HEK293 (cell line): ENCODE measurements around the gene ZNF408.

Source experiments
- CTCF ChIA-PET: fragments of 350-600 bp; formaldehyde crosslinking; extraction: SDS; loops from one replicate; lab custom pipeline; 2021; ENCODE audit warnings: antibody characterized with exemption; lab: Yijun Ruan, JAX
- POLR2A ChIA-PET: fragments of 300-600 bp; formaldehyde crosslinking; extraction: SDS; loops from one replicate; lab custom pipeline; 2020; ENCODE audit warnings: antibody characterized with exemption, inconsistent platforms; lab: Yijun Ruan, JAX
- H3K27ac ChIP-seq: fragments of 200-500 bp; sonication (Bioruptor generic); 2 replicates; pipeline ENCODE4 v1.5.1; 2014; ENCODE audit warnings: low read depth, low read length, control low read depth, inconsistent platforms; ENCODE audit errors: extremely low read depth
- H3K36me3 ChIP-seq, 2 experiments: fragments of 200-500 bp in 1 of 2; sonication (Bioruptor generic) in 1 of 2; 1 replicate in 1 of 2; 2 replicates in 1 of 2; pipeline ENCODE4 v1.5.1; 2014 to 2017; ENCODE audit warnings: inconsistent platforms in 2 of 2, low read length in 2 of 2; ENCODE audit not compliant: control insufficient read depth in 2 of 2, insufficient read depth in 1 of 2
- H3K4me1 ChIP-seq: fragments of 200-500 bp; sonication (Bioruptor generic); 2 replicates; pipeline ENCODE4 v1.5.1; 2014; ENCODE audit warnings: mild to moderate bottlenecking, low read length, inconsistent platforms; ENCODE audit not compliant: control insufficient read depth, insufficient read depth
- H3K4me3 ChIP-seq: 2 replicates; pipeline ENCODE4 v1.5.1; 2011; ENCODE audit warnings: low read depth, mild to moderate bottlenecking, control low read depth, low read length, moderate library complexity
- H3K9me3 ChIP-seq: fragments of 200-500 bp; sonication (Bioruptor generic); 2 replicates; pipeline ENCODE4 v1.5.1; 2014; ENCODE audit warnings: low read depth, low read length, inconsistent platforms; ENCODE audit not compliant: control insufficient read depth, insufficient read depth
- ZNF138 ChIP-seq: fragments of 450-650 bp; formaldehyde crosslinking; IDR thresholded peaks from 2 replicates; pipeline ENCODE4 v1.5.1; 2016; ENCODE audit warnings: missing biosample characterization, missing genetic modification characterization, borderline replicate concordance
- ZNF324 ChIP-seq: fragments of 450-650 bp; formaldehyde crosslinking; IDR thresholded peaks from 2 replicates; pipeline ENCODE4 v1.5.1; 2016; ENCODE audit warnings: missing biosample characterization, missing genetic modification characterization
- ZNF530 ChIP-seq: fragments of 450-650 bp; formaldehyde crosslinking; IDR thresholded peaks from 2 replicates; pipeline ENCODE4 v1.5.1; 2016; ENCODE audit warnings: low read depth, missing biosample characterization, missing genetic modification characterization
- ZNF701 ChIP-seq: fragments of 450-650 bp; formaldehyde crosslinking; IDR thresholded peaks from 2 replicates; pipeline ENCODE4 v1.5.1; 2016; ENCODE audit warnings: missing biosample characterization, missing genetic modification characterization
- ZNF747 ChIP-seq: fragments of 450-650 bp; formaldehyde crosslinking; IDR thresholded peaks from 2 replicates; pipeline ENCODE4 v1.5.1; 2016; ENCODE audit warnings: missing biosample characterization, missing genetic modification characterization
- ZNF768 ChIP-seq: fragments of 450-650 bp; formaldehyde crosslinking; IDR thresholded peaks from 2 replicates; pipeline ENCODE4 v1.5.1; 2018; ENCODE audit warnings: missing biosample characterization, mild to moderate bottlenecking, missing genetic modification characterization
- TF ChIP-seq, protein P1 (sequence below): fragments of 450-650 bp; formaldehyde crosslinking; conservative IDR thresholded peaks from 2 replicates; pipeline ENCODE4 v1.5.1; 2016; ENCODE audit warnings: low read depth, missing biosample characterization, missing genetic modification characterization
- TF ChIP-seq, protein P2 (sequence below): fragments of 450-650 bp; formaldehyde crosslinking; IDR thresholded peaks from 2 replicates; pipeline ENCODE4 v1.5.1; 2016; ENCODE audit warnings: missing biosample characterization, missing genetic modification characterization, borderline replicate concordance
- TF ChIP-seq, protein P3 (sequence below): fragments of 450-650 bp; formaldehyde crosslinking; IDR thresholded peaks from 2 replicates; pipeline ENCODE4 v1.5.1; 2016; ENCODE audit warnings: missing biosample characterization, missing genetic modification characterization
- TF ChIP-seq, protein P4 (sequence below): fragments of 450-650 bp; formaldehyde crosslinking; IDR thresholded peaks from 2 replicates; pipeline ENCODE4 v1.5.1; 2017; ENCODE audit warnings: missing biosample characterization, missing genetic modification characterization
- TF ChIP-seq, protein P5 (sequence below): fragments of 450-650 bp; formaldehyde crosslinking; IDR thresholded peaks from 2 replicates; pipeline ENCODE4 v1.5.1; 2016; ENCODE audit warnings: missing biosample characterization, missing genetic modification characterization, low read depth
- TF ChIP-seq, protein P6 (sequence below): sonication (generic); formaldehyde crosslinking; IDR thresholded peaks from 2 replicates; pipeline ENCODE4 v1.8.1; 2022; ENCODE audit warnings: mild to moderate bottlenecking, moderate library complexity, missing genetic modification reagents
- TF ChIP-seq, protein P7 (sequence below): fragments of 450-650 bp; formaldehyde crosslinking; IDR thresholded peaks from 2 replicates; pipeline ENCODE4 v1.5.1; 2016; ENCODE audit warnings: missing biosample characterization, missing genetic modification characterization

ZNF408 gene

DNA sequence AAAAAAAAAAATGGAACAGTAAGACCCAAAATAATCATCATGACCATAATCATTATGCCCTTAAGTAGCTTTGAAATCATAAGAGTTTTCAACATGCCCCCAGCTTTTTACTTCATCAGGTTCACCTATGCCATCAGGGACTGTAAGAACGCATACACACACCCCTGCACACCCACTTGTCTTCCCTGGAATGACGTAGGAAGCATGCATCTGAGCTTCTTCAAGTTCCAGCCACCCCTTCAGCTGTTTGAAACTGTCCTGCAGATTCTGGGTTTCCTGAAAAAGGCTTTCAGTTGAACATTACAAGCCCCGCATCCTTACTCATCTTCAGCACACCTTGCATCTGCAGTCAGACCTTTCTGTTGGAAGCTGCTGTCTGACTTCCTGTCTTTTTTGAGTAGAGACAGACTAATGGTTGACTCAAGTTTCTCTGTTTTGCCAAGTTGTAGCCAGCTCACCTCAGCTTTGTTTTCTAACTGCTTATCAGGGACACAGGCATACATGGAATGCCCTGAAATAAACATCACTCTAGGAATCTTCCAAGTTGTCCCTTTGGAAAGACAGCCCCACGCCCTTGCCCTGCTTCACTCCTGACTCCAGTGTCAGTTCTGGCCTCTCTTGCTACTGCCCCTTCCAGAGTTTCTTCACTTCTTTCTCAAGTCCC, 37.4 kb upstream of the ZNF408 start:
- H3K27ac ChIP-seq, result no peak overlapping the region
- peaks cover 9 to 85% of the 10 kb centered on the region in 2 experiments for H3K36me3 ChIP-seq
- ChIA-PET CTCF (interaction anchor here (0.7 kb wide), 1 partner anchor 500 kb away, joined by 5 read pairs; no protein-coding TSS in a partner anchor), POLR2A (no interaction called here)
- TF ChIP-seq, protein P1, sequence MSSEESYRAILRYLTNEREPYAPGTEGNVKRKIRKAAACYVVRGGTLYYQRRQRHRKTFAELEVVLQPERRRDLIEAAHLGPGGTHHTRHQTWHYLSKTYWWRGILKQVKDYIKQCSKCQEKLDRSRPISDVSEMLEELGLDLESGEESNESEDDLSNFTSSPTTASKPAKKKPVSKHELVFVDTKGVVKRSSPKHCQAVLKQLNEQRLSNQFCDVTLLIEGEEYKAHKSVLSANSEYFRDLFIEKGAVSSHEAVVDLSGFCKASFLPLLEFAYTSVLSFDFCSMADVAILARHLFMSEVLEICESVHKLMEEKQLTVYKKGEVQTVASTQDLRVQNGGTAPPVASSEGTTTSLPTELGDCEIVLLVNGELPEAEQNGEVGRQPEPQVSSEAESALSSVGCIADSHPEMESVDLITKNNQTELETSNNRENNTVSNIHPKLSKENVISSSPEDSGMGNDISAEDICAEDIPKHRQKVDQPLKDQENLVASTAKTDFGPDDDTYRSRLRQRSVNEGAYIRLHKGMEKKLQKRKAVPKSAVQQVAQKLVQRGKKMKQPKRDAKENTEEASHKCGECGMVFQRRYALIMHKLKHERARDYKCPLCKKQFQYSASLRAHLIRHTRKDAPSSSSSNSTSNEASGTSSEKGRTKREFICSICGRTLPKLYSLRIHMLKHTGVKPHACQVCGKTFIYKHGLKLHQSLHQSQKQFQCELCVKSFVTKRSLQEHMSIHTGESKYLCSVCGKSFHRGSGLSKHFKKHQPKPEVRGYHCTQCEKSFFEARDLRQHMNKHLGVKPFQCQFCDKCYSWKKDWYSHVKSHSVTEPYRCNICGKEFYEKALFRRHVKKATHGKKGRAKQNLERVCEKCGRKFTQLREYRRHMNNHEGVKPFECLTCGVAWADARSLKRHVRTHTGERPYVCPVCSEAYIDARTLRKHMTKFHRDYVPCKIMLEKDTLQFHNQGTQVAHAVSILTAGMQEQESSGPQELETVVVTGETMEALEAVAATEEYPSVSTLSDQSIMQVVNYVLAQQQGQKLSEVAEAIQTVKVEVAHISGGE (tag by site-specific recombination), result no peak
- TF ChIP-seq ZNF701 (tag by site-specific recombination) (no peak), ZNF747 (tag by site-specific recombination) (no peak), ZNF768 (no peak)
- TF ChIP-seq, protein P2, sequence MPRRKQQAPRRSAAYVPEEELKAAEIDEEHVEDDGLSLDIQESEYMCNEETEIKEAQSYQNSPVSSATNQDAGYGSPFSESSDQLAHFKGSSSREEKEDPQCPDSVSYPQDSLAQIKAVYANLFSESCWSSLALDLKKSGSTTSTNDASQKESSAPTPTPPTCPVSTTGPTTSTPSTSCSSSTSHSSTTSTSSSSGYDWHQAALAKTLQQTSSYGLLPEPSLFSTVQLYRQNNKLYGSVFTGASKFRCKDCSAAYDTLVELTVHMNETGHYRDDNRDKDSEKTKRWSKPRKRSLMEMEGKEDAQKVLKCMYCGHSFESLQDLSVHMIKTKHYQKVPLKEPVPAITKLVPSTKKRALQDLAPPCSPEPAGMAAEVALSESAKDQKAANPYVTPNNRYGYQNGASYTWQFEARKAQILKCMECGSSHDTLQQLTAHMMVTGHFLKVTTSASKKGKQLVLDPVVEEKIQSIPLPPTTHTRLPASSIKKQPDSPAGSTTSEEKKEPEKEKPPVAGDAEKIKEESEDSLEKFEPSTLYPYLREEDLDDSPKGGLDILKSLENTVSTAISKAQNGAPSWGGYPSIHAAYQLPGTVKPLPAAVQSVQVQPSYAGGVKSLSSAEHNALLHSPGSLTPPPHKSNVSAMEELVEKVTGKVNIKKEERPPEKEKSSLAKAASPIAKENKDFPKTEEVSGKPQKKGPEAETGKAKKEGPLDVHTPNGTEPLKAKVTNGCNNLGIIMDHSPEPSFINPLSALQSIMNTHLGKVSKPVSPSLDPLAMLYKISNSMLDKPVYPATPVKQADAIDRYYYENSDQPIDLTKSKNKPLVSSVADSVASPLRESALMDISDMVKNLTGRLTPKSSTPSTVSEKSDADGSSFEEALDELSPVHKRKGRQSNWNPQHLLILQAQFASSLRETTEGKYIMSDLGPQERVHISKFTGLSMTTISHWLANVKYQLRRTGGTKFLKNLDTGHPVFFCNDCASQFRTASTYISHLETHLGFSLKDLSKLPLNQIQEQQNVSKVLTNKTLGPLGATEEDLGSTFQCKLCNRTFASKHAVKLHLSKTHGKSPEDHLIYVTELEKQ (tag by site-specific recombination), result no peak
- TF ChIP-seq, protein P3, sequence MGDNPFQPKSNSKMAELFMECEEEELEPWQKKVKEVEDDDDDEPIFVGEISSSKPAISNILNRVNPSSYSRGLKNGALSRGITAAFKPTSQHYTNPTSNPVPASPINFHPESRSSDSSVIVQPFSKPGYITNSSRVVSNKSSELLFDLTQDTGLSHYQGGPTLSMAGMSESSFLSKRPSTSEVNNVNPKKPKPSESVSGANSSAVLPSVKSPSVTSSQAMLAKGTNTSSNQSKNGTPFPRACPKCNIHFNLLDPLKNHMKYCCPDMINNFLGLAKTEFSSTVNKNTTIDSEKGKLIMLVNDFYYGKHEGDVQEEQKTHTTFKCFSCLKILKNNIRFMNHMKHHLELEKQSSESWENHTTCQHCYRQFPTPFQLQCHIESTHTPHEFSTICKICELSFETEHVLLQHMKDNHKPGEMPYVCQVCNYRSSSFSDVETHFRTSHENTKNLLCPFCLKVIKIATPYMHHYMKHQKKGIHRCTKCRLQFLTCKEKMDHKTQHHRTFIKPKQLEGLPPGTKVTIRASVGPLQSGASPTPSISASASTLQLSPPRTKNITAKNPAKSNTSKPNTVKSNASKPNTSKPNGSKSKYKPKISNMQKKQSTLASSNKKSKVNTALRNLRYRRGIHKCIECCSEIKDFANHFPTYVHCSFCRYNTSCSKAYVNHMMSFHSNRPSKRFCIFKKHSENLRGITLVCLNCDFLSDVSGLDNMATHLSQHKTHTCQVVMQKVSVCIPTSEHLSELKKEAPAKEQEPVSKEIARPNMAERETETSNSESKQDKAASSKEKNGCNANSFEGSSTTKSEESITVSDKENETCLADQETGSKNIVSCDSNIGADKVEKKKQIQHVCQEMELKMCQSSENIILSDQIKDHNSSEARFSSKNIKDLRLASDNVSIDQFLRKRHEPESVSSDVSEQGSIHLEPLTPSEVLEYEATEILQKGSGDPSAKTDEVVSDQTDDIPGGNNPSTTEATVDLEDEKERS (tag by site-specific recombination), result no peak
- TF ChIP-seq, protein P4, sequence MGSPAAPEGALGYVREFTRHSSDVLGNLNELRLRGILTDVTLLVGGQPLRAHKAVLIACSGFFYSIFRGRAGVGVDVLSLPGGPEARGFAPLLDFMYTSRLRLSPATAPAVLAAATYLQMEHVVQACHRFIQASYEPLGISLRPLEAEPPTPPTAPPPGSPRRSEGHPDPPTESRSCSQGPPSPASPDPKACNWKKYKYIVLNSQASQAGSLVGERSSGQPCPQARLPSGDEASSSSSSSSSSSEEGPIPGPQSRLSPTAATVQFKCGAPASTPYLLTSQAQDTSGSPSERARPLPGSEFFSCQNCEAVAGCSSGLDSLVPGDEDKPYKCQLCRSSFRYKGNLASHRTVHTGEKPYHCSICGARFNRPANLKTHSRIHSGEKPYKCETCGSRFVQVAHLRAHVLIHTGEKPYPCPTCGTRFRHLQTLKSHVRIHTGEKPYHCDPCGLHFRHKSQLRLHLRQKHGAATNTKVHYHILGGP (tag by site-specific recombination), result no peak
- no peaks in the 10 kb centered on the region for H3K4me1 ChIP-seq
- no peaks in the 10 kb centered on the region for H3K9me3 ChIP-seq
- no peak overlapping the region for H3K4me3 ChIP-seq

DNA sequence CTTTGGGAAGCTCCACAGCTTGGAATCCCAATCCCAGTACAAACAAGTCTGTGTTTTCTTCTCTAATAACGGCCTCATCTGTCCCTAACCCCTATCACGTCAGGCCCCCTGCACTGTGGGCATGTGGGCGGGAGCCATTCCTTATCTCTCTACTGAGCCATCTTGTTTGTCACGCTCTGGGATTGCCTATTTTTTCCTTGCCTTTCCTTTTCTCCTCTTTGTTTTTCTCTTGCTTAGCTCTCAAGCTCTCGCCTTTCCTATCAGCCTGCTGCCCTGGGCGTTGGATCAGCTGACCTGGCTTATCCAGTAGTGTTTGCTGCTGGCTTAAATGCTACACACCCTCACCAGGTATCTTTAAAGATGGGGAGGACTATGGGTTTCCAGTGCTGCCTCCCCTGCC, 36.2 kb upstream of the ZNF408 start:
- TF ChIP-seq ZNF530 (tag by site-specific recombination) (no peak), ZNF138 (tag by site-specific recombination) (no peak), ZNF324 (tag by site-specific recombination) (no peak)
- TF ChIP-seq, protein P5, sequence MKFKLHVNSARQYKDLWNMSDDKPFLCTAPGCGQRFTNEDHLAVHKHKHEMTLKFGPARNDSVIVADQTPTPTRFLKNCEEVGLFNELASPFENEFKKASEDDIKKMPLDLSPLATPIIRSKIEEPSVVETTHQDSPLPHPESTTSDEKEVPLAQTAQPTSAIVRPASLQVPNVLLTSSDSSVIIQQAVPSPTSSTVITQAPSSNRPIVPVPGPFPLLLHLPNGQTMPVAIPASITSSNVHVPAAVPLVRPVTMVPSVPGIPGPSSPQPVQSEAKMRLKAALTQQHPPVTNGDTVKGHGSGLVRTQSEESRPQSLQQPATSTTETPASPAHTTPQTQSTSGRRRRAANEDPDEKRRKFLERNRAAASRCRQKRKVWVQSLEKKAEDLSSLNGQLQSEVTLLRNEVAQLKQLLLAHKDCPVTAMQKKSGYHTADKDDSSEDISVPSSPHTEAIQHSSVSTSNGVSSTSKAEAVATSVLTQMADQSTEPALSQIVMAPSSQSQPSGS (tag by site-specific recombination), result no peak
- TF ChIP-seq, protein P6, sequence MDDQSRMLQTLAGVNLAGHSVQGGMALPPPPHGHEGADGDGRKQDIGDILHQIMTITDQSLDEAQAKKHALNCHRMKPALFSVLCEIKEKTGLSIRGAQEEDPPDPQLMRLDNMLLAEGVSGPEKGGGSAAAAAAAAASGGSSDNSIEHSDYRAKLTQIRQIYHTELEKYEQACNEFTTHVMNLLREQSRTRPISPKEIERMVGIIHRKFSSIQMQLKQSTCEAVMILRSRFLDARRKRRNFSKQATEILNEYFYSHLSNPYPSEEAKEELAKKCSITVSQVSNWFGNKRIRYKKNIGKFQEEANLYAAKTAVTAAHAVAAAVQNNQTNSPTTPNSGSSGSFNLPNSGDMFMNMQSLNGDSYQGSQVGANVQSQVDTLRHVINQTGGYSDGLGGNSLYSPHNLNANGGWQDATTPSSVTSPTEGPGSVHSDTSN (CRISPR knock-in tag), result no peak
- TF ChIP-seq, protein P7, sequence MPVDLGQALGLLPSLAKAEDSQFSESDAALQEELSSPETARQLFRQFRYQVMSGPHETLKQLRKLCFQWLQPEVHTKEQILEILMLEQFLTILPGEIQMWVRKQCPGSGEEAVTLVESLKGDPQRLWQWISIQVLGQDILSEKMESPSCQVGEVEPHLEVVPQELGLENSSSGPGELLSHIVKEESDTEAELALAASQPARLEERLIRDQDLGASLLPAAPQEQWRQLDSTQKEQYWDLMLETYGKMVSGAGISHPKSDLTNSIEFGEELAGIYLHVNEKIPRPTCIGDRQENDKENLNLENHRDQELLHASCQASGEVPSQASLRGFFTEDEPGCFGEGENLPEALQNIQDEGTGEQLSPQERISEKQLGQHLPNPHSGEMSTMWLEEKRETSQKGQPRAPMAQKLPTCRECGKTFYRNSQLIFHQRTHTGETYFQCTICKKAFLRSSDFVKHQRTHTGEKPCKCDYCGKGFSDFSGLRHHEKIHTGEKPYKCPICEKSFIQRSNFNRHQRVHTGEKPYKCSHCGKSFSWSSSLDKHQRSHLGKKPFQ (tag by site-specific recombination), result no peak
- CTCF ChIA-PET, result no interaction called here
- Histone ChIP-seq H3K4me3 (no peak overlapping the region), H3K4me1 (no peaks in the 10 kb centered on the region), H3K9me3 (no peaks in the 10 kb centered on the region), H3K36me3 (peaks cover 0 to 85% of the 10 kb centered on the region in 2 experiments; a peak in 2 of 3 replicates), H3K27ac (no peak overlapping the region)
- POLR2A ChIA-PET, result no interaction called here
